Type B pancreatic cell (in vitro differentiated cells): ENCODE data around the gene SLC25A42. TPM values are rescaled to one million over a fixed set of nuclear protein-coding genes. Genes with fewer than 3 reads are reported as not detected.
"Not testable (repeated sequence)": the region's sequence is repeated elsewhere in the genome, so short reads cannot be mapped to it uniquely, and the experiment has no call there.

Experiments used
- DNase-seq: peaks from one replicate; pipeline ENCODE4 v3.0.0; 2021; ENCODE audit warnings: mixed read lengths; ENCODE audit not compliant: unreplicated experiment; ENCODE audit errors: extremely low spot score
- H3K27ac Mint-ChIP-seq: 2 replicates; pipeline ENCODE4 v1.8.0; 2021; ENCODE audit warnings: mild to moderate bottlenecking, mixed read lengths
- H3K27me3 Mint-ChIP-seq: 2 replicates; pipeline ENCODE4 v1.8.0; 2021; ENCODE audit warnings: mixed read lengths
- H3K36me3 Mint-ChIP-seq: 2 replicates; pipeline ENCODE4 v1.8.0; 2021; ENCODE audit warnings: mixed read lengths
- H3K4me1 Mint-ChIP-seq: one replicate; pipeline ENCODE4 v1.8.0; 2021; ENCODE audit warnings: mixed read lengths; ENCODE audit not compliant: unreplicated experiment
- H3K4me3 Mint-ChIP-seq: 2 replicates; pipeline ENCODE4 v1.8.0; 2021; ENCODE audit warnings: mild to moderate bottlenecking, mixed read lengths
- H3K9me3 Mint-ChIP-seq: 2 replicates; pipeline ENCODE4 v1.8.0; 2021; ENCODE audit warnings: mixed read lengths
- total RNA-seq: library from RNA; stranded (reverse); gene quantifications from 2 replicates; pipeline ENCODE4 v1.2.1, GENCODE V29; 2021; ENCODE audit warnings: low replicate concordance
- TF ChIP-seq, protein P1 (sequence below): fragments of 200-600 bp; sonication (generic); conservative IDR thresholded peaks from 2 replicates; pipeline ENCODE4 v1.5.0; 2021; ENCODE audit warnings: antibody characterized with exemption, mild to moderate bottlenecking

SLC25A42 gene
- total RNA-seq, 1 donor from 2014 or later, result 13.4 TPM

DNA sequence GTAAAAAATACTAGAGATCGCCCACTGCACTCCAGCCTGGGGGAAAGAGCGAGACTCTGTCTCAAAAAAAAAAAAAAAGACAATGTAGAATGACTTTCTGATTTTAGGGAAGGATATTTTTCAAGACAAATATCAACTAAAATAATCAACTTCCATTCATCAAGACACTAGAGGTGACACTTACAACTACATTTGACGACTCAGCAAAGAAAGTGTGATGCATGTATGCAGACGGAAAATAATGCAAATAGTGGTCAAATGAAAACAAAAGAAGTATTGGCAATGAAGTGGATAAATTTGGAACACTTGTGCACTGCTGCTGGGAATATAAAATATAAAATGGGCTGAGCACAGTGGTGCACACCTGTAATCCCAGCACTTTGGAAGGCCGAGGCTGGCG lies 62.3 kb downstream of the SLC25A42 start:
- Mint-ChIP-seq H3K27ac (no peak overlapping the region), H3K36me3 (peaks cover 21% of the 10 kb centered on the region), H3K4me3 (no peak overlapping the region), H3K9me3 (peaks cover 7% of the 10 kb centered on the region), H3K4me1 (no peaks in the 10 kb centered on the region), H3K27me3 (no peaks in the 10 kb centered on the region)
- no peak for DNase-seq
- TF ChIP-seq, protein P1, sequence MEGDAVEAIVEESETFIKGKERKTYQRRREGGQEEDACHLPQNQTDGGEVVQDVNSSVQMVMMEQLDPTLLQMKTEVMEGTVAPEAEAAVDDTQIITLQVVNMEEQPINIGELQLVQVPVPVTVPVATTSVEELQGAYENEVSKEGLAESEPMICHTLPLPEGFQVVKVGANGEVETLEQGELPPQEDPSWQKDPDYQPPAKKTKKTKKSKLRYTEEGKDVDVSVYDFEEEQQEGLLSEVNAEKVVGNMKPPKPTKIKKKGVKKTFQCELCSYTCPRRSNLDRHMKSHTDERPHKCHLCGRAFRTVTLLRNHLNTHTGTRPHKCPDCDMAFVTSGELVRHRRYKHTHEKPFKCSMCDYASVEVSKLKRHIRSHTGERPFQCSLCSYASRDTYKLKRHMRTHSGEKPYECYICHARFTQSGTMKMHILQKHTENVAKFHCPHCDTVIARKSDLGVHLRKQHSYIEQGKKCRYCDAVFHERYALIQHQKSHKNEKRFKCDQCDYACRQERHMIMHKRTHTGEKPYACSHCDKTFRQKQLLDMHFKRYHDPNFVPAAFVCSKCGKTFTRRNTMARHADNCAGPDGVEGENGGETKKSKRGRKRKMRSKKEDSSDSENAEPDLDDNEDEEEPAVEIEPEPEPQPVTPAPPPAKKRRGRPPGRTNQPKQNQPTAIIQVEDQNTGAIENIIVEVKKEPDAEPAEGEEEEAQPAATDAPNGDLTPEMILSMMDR, result no peak

DNA sequence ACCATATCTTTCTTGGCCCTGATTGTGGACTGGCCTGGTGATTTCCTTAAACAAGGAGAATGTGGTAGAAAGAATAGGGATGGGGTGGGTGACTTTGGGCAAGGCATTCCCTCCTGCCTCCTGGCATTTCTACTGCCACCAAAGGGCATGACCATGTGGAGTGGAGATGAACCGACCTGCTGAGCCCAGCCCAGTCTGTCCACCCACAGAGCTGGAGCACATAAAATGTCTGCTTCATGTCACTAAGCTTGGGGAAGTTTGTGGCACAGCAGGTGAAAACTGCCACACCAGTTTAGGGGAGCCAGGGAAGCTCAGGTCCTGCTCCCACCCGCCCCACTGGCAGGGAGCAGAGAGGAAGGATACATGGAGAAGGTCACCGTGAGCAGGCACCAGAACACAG lies 68.2 kb downstream of the SLC25A42 start:
- Mint-ChIP-seq H3K36me3 (peaks cover 19% of the 10 kb centered on the region), H3K4me3 (no peak overlapping the region), H3K27me3 (no peaks in the 10 kb centered on the region), H3K9me3 (peaks cover 4% of the 10 kb centered on the region), H3K27ac (no peak overlapping the region), H3K4me1 (peaks cover 1% of the 10 kb centered on the region)
- no peak for DNase-seq
- TF ChIP-seq, protein P1, result no peak

DNA sequence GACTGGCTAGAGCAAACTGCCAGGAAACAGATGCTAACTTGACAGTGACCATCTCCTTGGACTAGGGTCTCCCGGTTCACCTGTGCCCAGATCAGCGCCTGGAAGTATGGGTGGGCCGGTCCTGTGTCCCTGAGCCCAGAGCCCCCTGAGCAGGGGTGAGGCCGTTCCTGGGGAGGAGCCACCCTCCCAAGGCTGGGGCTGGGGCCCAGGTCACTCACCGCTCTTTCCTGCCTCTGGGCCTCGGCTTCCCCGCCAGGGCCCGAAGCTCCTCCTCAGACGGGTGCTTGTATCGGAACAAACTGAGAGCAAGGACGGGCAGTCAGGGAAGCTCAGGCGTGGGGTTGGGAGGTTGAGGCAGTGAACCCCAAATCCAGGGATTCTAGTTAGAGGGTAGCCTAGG lies 69.1 kb downstream of the SLC25A42 start:
- Mint-ChIP-seq H3K4me1 (peaks cover 8% of the 10 kb centered on the region), H3K27me3 (no peaks in the 10 kb centered on the region), H3K27ac (no peak overlapping the region), H3K36me3 (peaks cover 16% of the 10 kb centered on the region), H3K9me3 (peaks cover 4% of the 10 kb centered on the region), H3K4me3 (no peak overlapping the region)
- TF ChIP-seq, protein P1, result no peak
- no peak for DNase-seq

DNA sequence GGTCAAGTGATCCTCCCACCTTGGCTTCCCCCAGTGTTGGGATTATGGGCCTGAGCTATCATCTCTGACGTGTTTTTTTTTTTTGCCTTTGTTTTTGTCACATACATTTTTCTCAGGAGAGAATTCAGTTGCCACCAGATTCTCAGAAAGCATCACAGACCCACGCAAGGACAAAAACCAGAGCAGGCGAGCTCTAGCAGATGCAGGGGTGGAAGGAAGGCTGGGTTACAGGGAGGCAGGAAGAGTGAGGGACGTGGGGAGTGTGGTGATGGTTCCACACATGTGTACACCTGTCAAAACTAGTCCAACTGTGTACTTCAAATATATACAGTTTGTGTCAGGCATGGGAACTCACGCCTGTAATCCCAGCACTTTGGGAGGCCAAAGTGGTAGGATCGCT lies 70.2 kb downstream of the SLC25A42 start:
- Mint-ChIP-seq H3K36me3 (peaks cover 10% of the 10 kb centered on the region), H3K4me1 (peaks cover 16% of the 10 kb centered on the region), H3K4me3 (no peak overlapping the region), H3K9me3 (peaks cover 4% of the 10 kb centered on the region), H3K27ac (no peak overlapping the region), H3K27me3 (peaks cover 5% of the 10 kb centered on the region)
- no peak for DNase-seq
- TF ChIP-seq, protein P1, result no peak

DNA sequence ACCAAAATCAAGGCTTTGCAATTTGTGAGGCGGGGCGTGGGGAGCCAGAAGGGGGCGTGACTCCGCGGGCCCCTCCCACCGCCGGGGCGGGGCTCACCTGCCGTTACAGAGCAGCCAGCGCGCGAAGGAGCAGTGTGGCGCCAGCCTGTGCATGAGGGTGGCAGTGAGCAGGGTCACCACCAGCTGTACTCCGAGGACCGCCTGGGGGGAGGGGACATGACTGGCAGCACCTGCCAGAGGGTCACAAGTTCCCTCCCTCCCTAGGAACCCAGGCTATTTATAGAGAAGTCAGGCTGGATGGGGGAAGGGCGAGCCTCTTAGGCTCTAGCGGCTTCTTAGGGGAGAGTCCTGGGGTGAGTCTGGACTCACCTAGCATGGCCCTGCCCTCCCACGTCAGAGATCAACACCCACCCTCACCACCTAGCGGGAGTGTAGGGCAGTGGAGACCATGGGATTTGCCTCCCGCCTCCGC lies 70.9 kb downstream of the SLC25A42 start:
- DNase-seq, result no peak
- TF ChIP-seq, protein P1, result no peak
- H3K4me3 Mint-ChIP-seq, result no peak overlapping the region
- H3K27ac Mint-ChIP-seq, result no peak overlapping the region
- peaks cover 5% of the 10 kb centered on the region for H3K27me3 Mint-ChIP-seq
- H3K4me1 Mint-ChIP-seq, result peaks cover 16% of the 10 kb centered on the region
- peaks cover 7% of the 10 kb centered on the region for H3K36me3 Mint-ChIP-seq
- H3K9me3 Mint-ChIP-seq, result peaks cover 4% of the 10 kb centered on the region

DNA sequence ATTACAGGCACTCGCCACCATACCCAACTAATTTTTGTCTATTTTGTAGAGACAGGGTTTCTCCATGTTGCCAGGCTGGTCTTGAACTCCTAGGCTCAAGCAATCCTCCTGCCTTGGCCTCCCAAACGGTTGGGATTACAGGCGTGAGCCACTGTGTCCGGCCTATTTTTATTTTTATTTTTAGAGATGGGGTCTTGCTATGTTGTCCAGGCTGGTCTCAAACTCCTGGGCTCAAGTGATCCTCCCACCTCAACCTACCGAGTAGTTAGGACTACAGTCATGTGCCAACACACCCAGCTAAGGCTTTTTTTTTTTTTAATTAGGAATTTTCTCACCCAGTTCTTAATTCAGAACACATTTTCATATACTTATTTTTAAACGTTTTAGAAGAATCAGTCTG lies 71.9 kb downstream of the SLC25A42 start:
- H3K4me1 Mint-ChIP-seq, result peaks cover 16% of the 10 kb centered on the region
- H3K27me3 Mint-ChIP-seq, H3K27ac Mint-ChIP-seq, H3K4me3 Mint-ChIP-seq, H3K36me3 Mint-ChIP-seq, DNase-seq, H3K9me3 Mint-ChIP-seq: not testable (repeated sequence)
